ENCODE data around the gene NFKBIE. TPM values are rescaled to one million over a fixed set of nuclear protein-coding genes. Genes with fewer than 3 reads are reported as not detected.
A peak's percentile ranks its signal among the peaks of the same experiment; 100 is the strongest.

NFKBIE gene
- total RNA-seq, 1 donor, result 4.7 TPM

GRCh38 chr6:44272529-44272928, 7.2 kb upstream of the NFKBIE start:
- Histone ChIP-seq H3K9me3 (ENCODE audit: low read depth, low read length) (no peaks in the 10 kb centered on the region), H3K4me3 (ENCODE audit: insufficient read depth, low read length) (no peak overlapping the region), H3K27ac (ENCODE audit: low read depth, low read length) (no peak overlapping the region), H4K20me1 (ENCODE audit: insufficient read depth, low read length) (no peaks in the 10 kb centered on the region), H3K4me2 (ENCODE audit: insufficient read depth, low read length) (no peak overlapping the region), H3K4me1 (ENCODE audit: insufficient read depth, low read length) (no peaks in the 10 kb centered on the region), H3K79me2 (ENCODE audit: insufficient read depth, low read length) (no peaks in the 10 kb centered on the region), H2AFZ (ENCODE audit: low read length) (no peak overlapping the region), H3K27me3 (ENCODE audit: insufficient read depth, low read length) (peaks cover 57% of the 10 kb centered on the region), H3K36me3 (ENCODE audit: insufficient read depth, low read length) (no peaks in the 10 kb centered on the region)
- DNase-seq (ENCODE audit: insufficient read length, low spot score, missing footprints), result peak; percentile 82
- TF ChIP-seq CTCF (IDR thresholded peaks at IDR 0.05; ENCODE audit: extremely low read depth, low read depth, low read length), result no peak

- H3K4me2 ChIP-seq (ENCODE audit: insufficient read depth, low read length), result no peak overlapping the region
Measured at GRCh38 chr6:44271914-44272313, 6.6 kb upstream of the NFKBIE start.

GRCh38 chr6:44271406-44271723, 6.0 kb upstream of the NFKBIE start:
- Histone ChIP-seq H4K20me1 (ENCODE audit: insufficient read depth, low read length) (no peaks in the 10 kb centered on the region), H3K27ac (ENCODE audit: low read depth, low read length) (no peak overlapping the region), H3K4me1 (ENCODE audit: insufficient read depth, low read length) (no peaks in the 10 kb centered on the region), H3K27me3 (ENCODE audit: insufficient read depth, low read length) (peaks cover 48% of the 10 kb centered on the region), H2AFZ (ENCODE audit: low read length) (no peak overlapping the region), H3K9me3 (ENCODE audit: low read depth, low read length) (no peaks in the 10 kb centered on the region), H3K79me2 (ENCODE audit: insufficient read depth, low read length) (no peaks in the 10 kb centered on the region), H3K4me2 (ENCODE audit: insufficient read depth, low read length) (no peak overlapping the region), H3K4me3 (ENCODE audit: insufficient read depth, low read length) (no peak overlapping the region), H3K36me3 (ENCODE audit: insufficient read depth, low read length) (no peaks in the 10 kb centered on the region)
- TF ChIP-seq CTCF (IDR thresholded peaks at IDR 0.05; ENCODE audit: extremely low read depth, low read depth, low read length), result no peak
- peak; percentile 76 for DNase-seq (ENCODE audit: insufficient read length, low spot score, missing footprints)

More at GRCh38 chr6:44271914-44272313, 6.6 kb upstream of the NFKBIE start:
- Histone ChIP-seq H3K27ac (ENCODE audit: low read depth, low read length) (no peak overlapping the region), H3K36me3 (ENCODE audit: insufficient read depth, low read length) (no peaks in the 10 kb centered on the region), H4K20me1 (ENCODE audit: insufficient read depth, low read length) (no peaks in the 10 kb centered on the region), H3K9me3 (ENCODE audit: low read depth, low read length) (no peaks in the 10 kb centered on the region), H3K79me2 (ENCODE audit: insufficient read depth, low read length) (no peaks in the 10 kb centered on the region), H2AFZ (ENCODE audit: low read length) (no peak overlapping the region), H3K4me1 (ENCODE audit: insufficient read depth, low read length) (no peaks in the 10 kb centered on the region), H3K4me3 (ENCODE audit: insufficient read depth, low read length) (no peak overlapping the region), H3K27me3 (ENCODE audit: insufficient read depth, low read length) (peaks cover 54% of the 10 kb centered on the region)
- TF ChIP-seq CTCF (IDR thresholded peaks at IDR 0.05; ENCODE audit: extremely low read depth, low read depth, low read length), result no peak
- DNase-seq (ENCODE audit: insufficient read length, low spot score, missing footprints), result peak; percentile 86

- H3K4me1 ChIP-seq (ENCODE audit: insufficient read depth, low read length), result no peaks in the 10 kb centered on the region
- no peak overlapping the region for H3K4me3 ChIP-seq (ENCODE audit: insufficient read depth, low read length)
- DNase-seq (ENCODE audit: insufficient read length, low spot score, missing footprints), result peak; percentile 91
- no peaks in the 10 kb centered on the region for H3K9me3 ChIP-seq (ENCODE audit: low read depth, low read length)
- no peak overlapping the region for H3K27ac ChIP-seq (ENCODE audit: low read depth, low read length)
- no peak overlapping the region for H3K4me2 ChIP-seq (ENCODE audit: insufficient read depth, low read length)
- H3K27me3 ChIP-seq (ENCODE audit: insufficient read depth, low read length), result peaks cover 45% of the 10 kb centered on the region
- H2AFZ ChIP-seq (ENCODE audit: low read length), result no peak overlapping the region
- no peak for TF ChIP-seq CTCF (IDR thresholded peaks at IDR 0.05; ENCODE audit: extremely low read depth, low read depth, low read length)
- no peaks in the 10 kb centered on the region for H3K79me2 ChIP-seq (ENCODE audit: insufficient read depth, low read length)
- H3K36me3 ChIP-seq (ENCODE audit: insufficient read depth, low read length), result no peaks in the 10 kb centered on the region
- H4K20me1 ChIP-seq (ENCODE audit: insufficient read depth, low read length), result no peaks in the 10 kb centered on the region
Measured at GRCh38 chr6:44270526-44271405, 5.4 kb upstream of the NFKBIE start.

All from osteoblast (primary cell).